ENCODE results near the gene MT1X. TPM values are rescaled to one million over a fixed set of nuclear protein-coding genes. Genes with fewer than 3 reads are reported as not detected.
"Not testable (repeated sequence)": the region's sequence is repeated elsewhere in the genome, so short reads cannot be mapped to it uniquely, and the experiment has no call there.

Gene MT1X
- total and polyA plus RNA-seq, 2 donors from 2014 or later: 223 to 476 TPM

GRCh38 chr16:56664506-56664905 lies 17.8 kb upstream of the MT1X start:
- Histone ChIP-seq H3K4me1 (ENCODE audit: control insufficient read depth in 2 of 3, insufficient read depth in 2 of 3, low read depth in 1 of 3, low read length in 3 of 3) (peaks cover 0 to 10% (median 0%) of the 10 kb centered on the region in 3 donors), H3K27me3 (ENCODE audit: control insufficient read depth, insufficient read depth, low read length) (peaks cover 58% of the 10 kb centered on the region), H3K27ac (ENCODE audit: low read depth in 2 of 2, low read length in 2 of 2) (no peak overlapping the region), H3K9ac (ENCODE audit: low read length in 3 of 3) (no peak overlapping the region), H3K9me3 (ENCODE audit: control insufficient read depth in 2 of 3, insufficient read depth in 1 of 3, low read length in 3 of 3) (no peaks in the 10 kb centered on the region), H3K4me3 (ENCODE audit: low read length in 3 of 3) (no peak overlapping the region), H3K36me3 (ENCODE audit: control insufficient read depth in 2 of 3, insufficient read depth in 3 of 3, low read length in 3 of 3) (no peaks in the 10 kb centered on the region)
- intact Hi-C loops (cut with DNase I): no loop called here
- DNase-seq: no peak
- no peak for FAIRE-seq
- TF ChIP-seq, protein P1, sequence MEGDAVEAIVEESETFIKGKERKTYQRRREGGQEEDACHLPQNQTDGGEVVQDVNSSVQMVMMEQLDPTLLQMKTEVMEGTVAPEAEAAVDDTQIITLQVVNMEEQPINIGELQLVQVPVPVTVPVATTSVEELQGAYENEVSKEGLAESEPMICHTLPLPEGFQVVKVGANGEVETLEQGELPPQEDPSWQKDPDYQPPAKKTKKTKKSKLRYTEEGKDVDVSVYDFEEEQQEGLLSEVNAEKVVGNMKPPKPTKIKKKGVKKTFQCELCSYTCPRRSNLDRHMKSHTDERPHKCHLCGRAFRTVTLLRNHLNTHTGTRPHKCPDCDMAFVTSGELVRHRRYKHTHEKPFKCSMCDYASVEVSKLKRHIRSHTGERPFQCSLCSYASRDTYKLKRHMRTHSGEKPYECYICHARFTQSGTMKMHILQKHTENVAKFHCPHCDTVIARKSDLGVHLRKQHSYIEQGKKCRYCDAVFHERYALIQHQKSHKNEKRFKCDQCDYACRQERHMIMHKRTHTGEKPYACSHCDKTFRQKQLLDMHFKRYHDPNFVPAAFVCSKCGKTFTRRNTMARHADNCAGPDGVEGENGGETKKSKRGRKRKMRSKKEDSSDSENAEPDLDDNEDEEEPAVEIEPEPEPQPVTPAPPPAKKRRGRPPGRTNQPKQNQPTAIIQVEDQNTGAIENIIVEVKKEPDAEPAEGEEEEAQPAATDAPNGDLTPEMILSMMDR (IDR thresholded peaks at IDR 0.05; ENCODE audit: borderline replicate concordance, extremely low read depth, insufficient read depth): no peak

DNA sequence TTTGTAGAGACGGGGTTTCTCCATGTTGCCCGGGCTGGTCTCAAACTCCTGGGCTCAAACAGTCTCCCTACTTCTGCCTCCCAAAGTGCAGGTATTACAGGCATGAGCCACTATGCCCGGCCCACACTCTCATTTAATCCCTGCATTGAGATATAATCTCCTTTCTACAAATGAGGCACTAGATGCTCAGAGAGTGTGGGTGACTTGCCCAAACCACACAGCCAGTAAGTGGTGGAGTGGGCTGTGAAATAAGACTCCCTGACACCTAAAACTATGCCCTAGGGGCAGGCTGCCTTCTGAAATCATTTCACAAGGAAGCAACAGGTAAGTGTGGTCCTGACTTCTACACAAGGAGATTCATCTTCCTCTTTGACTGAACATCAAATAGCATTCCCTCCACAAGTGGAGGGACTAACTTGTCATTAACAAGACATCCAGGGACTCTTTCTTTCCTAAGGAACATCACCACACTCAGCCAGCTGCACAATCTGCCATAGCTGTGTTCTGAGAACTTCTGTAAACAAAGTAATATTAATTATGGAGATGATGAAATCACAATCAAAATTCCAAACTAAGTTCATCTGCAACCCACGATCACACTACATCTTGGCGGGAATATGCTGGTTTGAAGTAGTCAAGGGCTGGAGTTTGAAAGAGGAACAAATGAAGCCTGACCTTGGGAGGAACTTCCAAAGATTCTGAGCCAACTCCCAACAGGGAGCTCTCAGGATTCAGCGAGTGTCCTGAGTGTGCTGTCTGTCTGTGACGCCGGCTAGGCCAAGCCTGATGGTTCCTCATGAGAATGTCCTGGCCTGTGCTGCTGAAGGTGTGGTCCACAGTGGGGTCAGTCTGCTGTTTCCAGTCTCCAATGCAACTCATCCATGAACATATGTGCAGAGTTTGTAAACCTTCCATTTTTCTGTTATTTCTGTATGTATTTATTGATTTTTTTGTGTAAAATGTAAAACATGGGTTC lies 16.7 kb upstream of the MT1X start:
- H3K9ac ChIP-seq (ENCODE audit: low read length in 3 of 3); H3K9me3 ChIP-seq (ENCODE audit: control insufficient read depth in 2 of 3, insufficient read depth in 1 of 3, low read length in 3 of 3); H3K27ac ChIP-seq (ENCODE audit: low read depth in 2 of 2, low read length in 2 of 2); H3K36me3 ChIP-seq (ENCODE audit: control insufficient read depth in 2 of 3, insufficient read depth in 3 of 3, low read length in 3 of 3); intact Hi-C loops (cut with DNase I); FAIRE-seq; DNase-seq: not testable (repeated sequence)
- Histone ChIP-seq H3K4me1 (ENCODE audit: control insufficient read depth in 2 of 3, insufficient read depth in 2 of 3, low read depth in 1 of 3, low read length in 3 of 3) (peaks cover 0 to 10% (median 0%) of the 10 kb centered on the region in 3 donors), H3K27me3 (ENCODE audit: control insufficient read depth, insufficient read depth, low read length) (peaks cover 63% of the 10 kb centered on the region), H3K4me3 (ENCODE audit: low read length in 3 of 3) (peak overlapping the region in 2 of 3 donors; percentile 25 to 76)

GRCh38 chr16:56667581-56668571 lies 14.4 kb upstream of the MT1X start, which contains the start of gene MT1G:
MT1G (minus strand) TSS chr16:56668065; CDS start chr16:56667993, 72 bp downstream.
- Histone ChIP-seq H3K9ac (ENCODE audit: low read length in 3 of 3) (peak within 1 kb of the TSS in 2 of 3 donors; percentile 12 to 51), H3K4me3 (ENCODE audit: low read length in 3 of 3) (peak within 1 kb of the TSS; percentile 16 to 76 (median 73)), H3K27ac (ENCODE audit: low read depth in 2 of 2, low read length in 2 of 2) (peak within 1 kb of the TSS; percentile 36 to 60), H3K36me3 (ENCODE audit: control insufficient read depth in 2 of 3, insufficient read depth in 3 of 3, low read length in 3 of 3) (no peaks in the 10 kb centered on the region), H3K27me3 (ENCODE audit: control insufficient read depth, insufficient read depth, low read length) (peaks cover 64% of the 10 kb centered on the region), H3K9me3 (ENCODE audit: control insufficient read depth in 2 of 3, insufficient read depth in 1 of 3, low read length in 3 of 3) (no peaks in the 10 kb centered on the region), H3K4me1 (ENCODE audit: control insufficient read depth in 2 of 3, insufficient read depth in 2 of 3, low read depth in 1 of 3, low read length in 3 of 3) (peaks cover 0 to 10% (median 0%) of the 10 kb centered on the region in 3 donors)
- TF ChIP-seq, protein P1 (IDR thresholded peaks at IDR 0.05; ENCODE audit: borderline replicate concordance, extremely low read depth, insufficient read depth): no peak
- intact Hi-C loops (cut with DNase I): no loop called here
- no peak for FAIRE-seq
- peak in 4 of 5 donors; percentile 48 to 84 (median 57) for DNase-seq

Measured in kidney (tissue), 14 donors.